ENCODE results near the gene ZGLP1.

DNA sequence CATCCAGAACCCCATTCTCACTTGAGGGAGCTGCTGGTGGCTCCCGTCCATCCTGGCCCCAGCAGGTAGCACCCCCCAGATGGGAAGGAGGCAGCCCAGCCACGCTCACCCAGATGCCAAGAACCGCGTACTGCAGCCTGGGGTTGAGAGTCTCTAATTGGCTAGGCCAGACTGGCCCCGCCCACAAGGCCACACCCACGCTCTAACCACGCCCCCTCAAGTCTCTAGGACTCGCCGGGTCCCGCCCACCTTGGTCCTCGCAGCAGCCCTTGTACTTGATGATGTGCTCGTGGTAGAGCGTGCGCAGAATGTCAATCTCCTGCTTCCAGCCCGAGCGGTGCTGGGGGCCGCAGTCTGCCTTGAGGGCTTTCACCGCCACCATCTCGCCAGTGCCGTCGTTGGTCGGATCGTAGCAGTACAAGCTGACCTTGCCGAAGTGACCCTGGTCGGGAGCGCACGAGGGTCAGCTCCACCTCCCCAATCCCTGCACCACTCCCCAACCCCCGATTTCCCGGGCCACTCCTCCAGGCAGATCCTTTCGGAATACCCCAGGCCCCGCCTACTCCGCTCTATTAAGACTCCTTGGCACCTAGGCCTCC, 44.3 kb upstream of the ZGLP1 start:
- TF ChIP-seq POLR2A (IDR thresholded peaks at IDR 0.05): no peak
- TF ChIP-seq, protein P1, sequence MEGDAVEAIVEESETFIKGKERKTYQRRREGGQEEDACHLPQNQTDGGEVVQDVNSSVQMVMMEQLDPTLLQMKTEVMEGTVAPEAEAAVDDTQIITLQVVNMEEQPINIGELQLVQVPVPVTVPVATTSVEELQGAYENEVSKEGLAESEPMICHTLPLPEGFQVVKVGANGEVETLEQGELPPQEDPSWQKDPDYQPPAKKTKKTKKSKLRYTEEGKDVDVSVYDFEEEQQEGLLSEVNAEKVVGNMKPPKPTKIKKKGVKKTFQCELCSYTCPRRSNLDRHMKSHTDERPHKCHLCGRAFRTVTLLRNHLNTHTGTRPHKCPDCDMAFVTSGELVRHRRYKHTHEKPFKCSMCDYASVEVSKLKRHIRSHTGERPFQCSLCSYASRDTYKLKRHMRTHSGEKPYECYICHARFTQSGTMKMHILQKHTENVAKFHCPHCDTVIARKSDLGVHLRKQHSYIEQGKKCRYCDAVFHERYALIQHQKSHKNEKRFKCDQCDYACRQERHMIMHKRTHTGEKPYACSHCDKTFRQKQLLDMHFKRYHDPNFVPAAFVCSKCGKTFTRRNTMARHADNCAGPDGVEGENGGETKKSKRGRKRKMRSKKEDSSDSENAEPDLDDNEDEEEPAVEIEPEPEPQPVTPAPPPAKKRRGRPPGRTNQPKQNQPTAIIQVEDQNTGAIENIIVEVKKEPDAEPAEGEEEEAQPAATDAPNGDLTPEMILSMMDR (IDR thresholded peaks at IDR 0.05): no peak
